Inferior parietal cortex (tissue), 1 donor: ENCODE results near the gene ANO8.

ENCODE experiments used
- DNase-seq: peaks from one replicate; pipeline ENCODE4 v3.0.0-alpha.2; 2016; ENCODE audit errors: extremely low spot score

The ANO8 gene

GRCh38 chr19:17329366-17330261 is 5.0 kb downstream of the ANO8 start:
- DNase-seq: no peak

GRCh38 chr19:17328517-17329365 is 5.9 kb downstream of the ANO8 start:
- DNase-seq: no peak

- no peak for DNase-seq
These were observed 6.8 kb downstream of the ANO8 start for GRCh38 chr19:17327654-17328516.

GRCh38 chr19:17327068-17327653 is 7.5 kb downstream of the ANO8 start:
- DNase-seq: no peak

- no peak for DNase-seq
These were observed 8.1 kb downstream of the ANO8 start for GRCh38 chr19:17326595-17326966.

- DNase-seq: peak; percentile 44
These were observed 8.6 kb downstream of the ANO8 start for GRCh38 chr19:17325881-17326594.

GRCh38 chr19:17325133-17325532 is 9.5 kb downstream of the ANO8 start:
- no peak for DNase-seq

- no peak for DNase-seq
These were observed 10.1 kb downstream of the ANO8 start for GRCh38 chr19:17324357-17325114.

GRCh38 chr19:17323964-17324332 is 10.7 kb downstream of the ANO8 start:
- no peak for DNase-seq

GRCh38 chr19:17323300-17323963 is 11.2 kb downstream of the ANO8 start:
- DNase-seq: no peak

GRCh38 chr19:17322854-17323253 is 11.8 kb downstream of the ANO8 start:
- no peak for DNase-seq

GRCh38 chr19:17321655-17322489 is 12.8 kb downstream of the ANO8 start:
- DNase-seq: no peak

- DNase-seq: no peak
These were observed 14.2 kb downstream of the ANO8 start for GRCh38 chr19:17320435-17320834.

- DNase-seq: no peak
These were observed 15.0 kb downstream of the ANO8 start for GRCh38 chr19:17319473-17320238.

- DNase-seq: no peak
These were observed 15.7 kb downstream of the ANO8 start for GRCh38 chr19:17318966-17319365.

GRCh38 chr19:17314007-17314593 is 20.6 kb downstream of the ANO8 start:
- DNase-seq: no peak
